ENCODE data around the gene QARS1.

Gene QARS1

DNA sequence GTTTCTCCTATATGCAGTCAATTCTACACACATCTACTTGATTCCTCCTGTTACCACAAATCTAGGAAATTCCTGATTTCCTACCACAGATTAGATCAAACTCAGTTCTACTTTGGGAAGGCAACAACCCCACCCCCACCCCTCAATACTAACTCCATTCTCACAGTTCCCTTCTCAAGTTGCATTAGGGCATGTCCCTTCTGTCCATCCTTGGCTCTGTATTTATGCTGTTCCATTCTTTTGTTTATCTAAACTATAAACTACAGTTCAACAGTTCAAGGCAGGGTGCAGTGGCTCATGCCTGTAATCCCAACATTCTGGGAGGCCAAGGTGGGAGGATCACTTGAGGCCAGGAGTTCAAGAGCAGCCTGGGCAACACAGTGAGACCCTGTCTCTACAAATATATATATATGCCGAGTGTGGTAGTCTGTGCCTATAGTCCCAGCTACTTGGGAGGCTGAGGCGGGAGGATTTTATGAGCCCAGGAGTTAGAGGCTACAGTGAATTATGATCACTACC is 50.2 kb downstream of the QARS1 start:
- no peaks in the 10 kb centered on the region for H3K27me3 ChIP-seq (ENCODE audit: control insufficient read depth in 1 of 2, insufficient read depth in 2 of 2, low read length in 2 of 2)
- no peak overlapping the region for H3K4me3 ChIP-seq (ENCODE audit: low read length in 2 of 2)
- H3K27ac ChIP-seq (ENCODE audit: low read length) = no peak overlapping the region
- peaks cover 37 to 41% of the 10 kb centered on the region in 2 donors for H3K36me3 ChIP-seq (ENCODE audit: control insufficient read depth in 2 of 2, insufficient read depth in 2 of 2, low read length in 2 of 2)
- no peaks in the 10 kb centered on the region for H3K9me3 ChIP-seq (ENCODE audit: control insufficient read depth in 2 of 2, low read length in 2 of 2)
- H3K4me1 ChIP-seq (ENCODE audit: control insufficient read depth, insufficient read depth, low read length) = peaks cover 4% of the 10 kb centered on the region
- no peak overlapping the region for H3K9ac ChIP-seq (ENCODE audit: low read length in 2 of 2)

DNA sequence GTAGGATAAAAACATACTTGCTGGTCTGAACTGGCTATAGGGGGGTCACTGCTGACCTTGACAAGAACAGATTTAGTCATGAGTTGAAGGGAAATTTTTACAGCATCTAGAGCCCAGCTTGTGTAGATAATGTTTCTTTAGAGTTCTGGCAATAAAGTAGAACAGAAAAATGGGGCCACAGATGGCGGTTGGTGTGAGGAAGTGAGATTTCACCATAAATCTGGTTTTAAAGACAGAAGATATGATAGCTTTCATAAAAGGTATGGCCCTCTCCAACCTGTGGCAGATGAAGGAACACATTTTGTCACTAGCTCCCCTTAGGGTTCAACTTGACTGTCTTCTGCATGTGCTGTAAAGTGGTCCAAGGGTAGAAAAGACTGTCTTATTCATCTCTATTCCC is 51.0 kb downstream of the QARS1 start:
- H3K27me3 ChIP-seq (ENCODE audit: control insufficient read depth in 1 of 2, insufficient read depth in 2 of 2, low read length in 2 of 2) = no peaks in the 10 kb centered on the region
- peaks cover 37 to 41% of the 10 kb centered on the region in 2 donors for H3K36me3 ChIP-seq (ENCODE audit: control insufficient read depth in 2 of 2, insufficient read depth in 2 of 2, low read length in 2 of 2)
- no peak overlapping the region for H3K9ac ChIP-seq (ENCODE audit: low read length in 2 of 2)
- no peak overlapping the region for H3K4me3 ChIP-seq (ENCODE audit: low read length in 2 of 2)
- no peaks in the 10 kb centered on the region for H3K9me3 ChIP-seq (ENCODE audit: control insufficient read depth in 2 of 2, low read length in 2 of 2)
- no peak overlapping the region for H3K27ac ChIP-seq (ENCODE audit: low read length)
- H3K4me1 ChIP-seq (ENCODE audit: control insufficient read depth, insufficient read depth, low read length) = peaks cover 4% of the 10 kb centered on the region
